Loucy (cell line): Measurements from ENCODE around the gene DSC3.
"Not testable (repeated sequence)": the region's sequence is repeated elsewhere in the genome, so short reads cannot be mapped to it uniquely, and the experiment has no call there.

Source experiments
- H2AFZ ChIP-seq: fragments of 200-600 bp; sonication (generic); 2 replicates; pipeline ENCODE4 v1.6.0; 2016; ENCODE audit warnings: antibody characterized with exemption, mild to moderate bottlenecking, low read length, moderate library complexity
- H3F3A ChIP-seq: fragments of 200-600 bp; 2 replicates; pipeline ENCODE4 v1.6.0; 2016; ENCODE audit warnings: antibody characterized with exemption, low read depth, mild to moderate bottlenecking
- H3K27me3 ChIP-seq: fragments of 200-600 bp; sonication (generic); 2 replicates; pipeline ENCODE4 v1.6.1; 2014; ENCODE audit warnings: low read length, mild to moderate bottlenecking; ENCODE audit not compliant: insufficient read depth, poor library complexity, severe bottlenecking
- H3K36me3 ChIP-seq: fragments of 200-600 bp; sonication (generic); 2 replicates; pipeline ENCODE4 v1.6.1; 2016; ENCODE audit warnings: low read length; ENCODE audit not compliant: insufficient read depth
- H3K4me1 ChIP-seq: fragments of 200-600 bp; sonication (generic); 2 replicates; pipeline ENCODE4 v1.5.1; 2014; ENCODE audit warnings: low read length, mild to moderate bottlenecking; ENCODE audit not compliant: insufficient read depth, poor library complexity, severe bottlenecking
- H3K4me2 ChIP-seq: fragments of 200-600 bp; sonication (generic); 2 replicates; pipeline ENCODE4 v1.6.0; 2014; ENCODE audit warnings: antibody characterized with exemption, low read length, low read depth, mild to moderate bottlenecking; ENCODE audit not compliant: poor library complexity, severe bottlenecking
- H3K4me3 ChIP-seq: fragments of 200-600 bp; sonication (generic); 2 replicates; pipeline ENCODE4 v1.5.1; 2014; ENCODE audit warnings: low read length, mild to moderate bottlenecking, mixed read lengths; ENCODE audit not compliant: poor library complexity, severe bottlenecking
- H3K79me2 ChIP-seq: fragments of 200-600 bp; sonication (generic); 2 replicates; pipeline ENCODE4 v1.6.1; 2014; ENCODE audit warnings: low read length; ENCODE audit not compliant: insufficient read depth
- H3K9ac ChIP-seq: fragments of 200-600 bp; sonication (generic); 2 replicates; pipeline ENCODE4 v1.6.0; 2014; ENCODE audit warnings: mild to moderate bottlenecking, low read depth, low read length, moderate library complexity; ENCODE audit not compliant: poor library complexity, severe bottlenecking
- H3K9me2 ChIP-seq: fragments of 200-600 bp; sonication (generic); replicated peaks from 2 replicates; pipeline ENCODE4 v1.6.1; 2016; ENCODE audit warnings: low read depth, low read length, mixed read lengths
- H3K9me3 ChIP-seq: fragments of 200-600 bp; sonication (generic); 2 replicates; pipeline ENCODE4 v1.6.1; 2014; ENCODE audit warnings: mild to moderate bottlenecking, antibody characterized with exemption, low read length, low read depth; ENCODE audit not compliant: insufficient read depth
- H4K20me1 ChIP-seq: fragments of 200-600 bp; sonication (generic); 2 replicates; pipeline ENCODE4 v1.6.0; 2014; ENCODE audit warnings: antibody characterized with exemption, low read length, mild to moderate bottlenecking; ENCODE audit not compliant: insufficient read depth, poor library complexity, severe bottlenecking
- CTCF ChIP-seq: fragments of 200-600 bp; sonication (generic); conservative IDR thresholded peaks from 2 replicates; pipeline ENCODE4 v1.5.1; 2014; ENCODE audit warnings: mild to moderate bottlenecking, antibody characterized with exemption, low read length
- EZH2phosphoT487 ChIP-seq: fragments of 200-600 bp; IDR thresholded peaks from 2 replicates; pipeline ENCODE4 v1.6.1; 2018; ENCODE audit warnings: antibody characterized with exemption, mild to moderate bottlenecking, moderate library complexity, borderline replicate concordance

DSC3 gene

GRCh38 chr18:31030574-31031278, 11.8 kb downstream of the DSC3 start:
- H3K4me2 ChIP-seq = no peak overlapping the region
- no peaks in the 10 kb centered on the region for H3K4me1 ChIP-seq
- no peaks in the 10 kb centered on the region for H3F3A ChIP-seq
- no peaks in the 10 kb centered on the region for H3K36me3 ChIP-seq
- H3K9me3 ChIP-seq = no peaks in the 10 kb centered on the region
- no peaks in the 10 kb centered on the region for H4K20me1 ChIP-seq
- no peaks in the 10 kb centered on the region for H3K27me3 ChIP-seq
- no peaks in the 10 kb centered on the region for H3K9me2 ChIP-seq
- no peak overlapping the region for H2AFZ ChIP-seq
- H3K4me3 ChIP-seq = no peak overlapping the region
- no peak for TF ChIP-seq CTCF
- TF ChIP-seq EZH2phosphoT487 = no peak
- H3K79me2 ChIP-seq = no peaks in the 10 kb centered on the region
- H3K9ac ChIP-seq = no peak overlapping the region

DNA sequence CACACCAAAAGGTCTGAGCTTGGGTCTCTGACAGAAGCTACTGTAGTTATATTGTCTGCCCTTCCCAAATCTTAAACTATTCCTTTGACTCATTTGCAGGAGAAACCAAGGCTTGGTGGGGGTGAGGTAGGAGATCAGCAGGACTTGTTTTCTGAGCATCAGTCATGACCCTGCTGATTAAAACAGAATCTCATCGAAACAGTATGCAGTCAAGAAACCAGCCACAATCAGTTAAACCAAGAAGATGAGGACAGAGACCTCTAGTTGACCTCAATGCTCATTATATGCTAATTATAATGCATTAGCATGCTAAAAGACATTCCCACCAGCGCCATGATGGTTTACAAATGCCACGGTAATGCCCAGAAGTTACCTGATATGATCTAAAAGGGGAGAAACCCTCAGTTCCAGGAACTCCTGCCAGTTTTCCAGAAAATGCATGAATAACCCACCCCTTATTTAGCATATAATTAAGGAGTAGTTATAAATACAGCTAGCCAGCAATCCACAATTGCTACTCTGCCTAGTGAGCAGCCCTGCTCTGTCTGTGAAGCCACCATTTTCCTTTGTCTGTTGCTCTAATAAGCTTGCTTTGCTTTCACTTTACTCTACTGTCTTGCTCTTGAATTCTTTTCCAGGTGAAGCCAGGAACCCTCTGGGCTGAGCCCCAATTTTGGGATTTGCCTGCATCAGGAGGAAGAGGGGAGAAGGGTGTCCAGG, 26.7 kb downstream of the DSC3 start:
- H3F3A ChIP-seq = no peaks in the 10 kb centered on the region
- no peaks in the 10 kb centered on the region for H3K4me1 ChIP-seq
- H3K9ac ChIP-seq = no peak overlapping the region
- H3K79me2 ChIP-seq = no peaks in the 10 kb centered on the region
- H3K9me3 ChIP-seq = no peaks in the 10 kb centered on the region
- H3K27me3 ChIP-seq = no peaks in the 10 kb centered on the region
- H3K36me3 ChIP-seq = no peaks in the 10 kb centered on the region
- TF ChIP-seq CTCF (no peak), EZH2phosphoT487 (no peak)
- no peak overlapping the region for H2AFZ ChIP-seq
- H3K4me2 ChIP-seq = no peak overlapping the region
- no peaks in the 10 kb centered on the region for H3K9me2 ChIP-seq
- H4K20me1 ChIP-seq = no peaks in the 10 kb centered on the region
- no peak overlapping the region for H3K4me3 ChIP-seq

GRCh38 chr18:31011455-31011854, 31.1 kb downstream of the DSC3 start:
- not testable (repeated sequence) for H4K20me1 ChIP-seq, H3K4me3 ChIP-seq, H3K36me3 ChIP-seq, H2AFZ ChIP-seq, H3K9me2 ChIP-seq, H3K27me3 ChIP-seq, H3K4me2 ChIP-seq, H3K9me3 ChIP-seq, H3F3A ChIP-seq, H3K79me2 ChIP-seq, H3K9ac ChIP-seq, H3K4me1 ChIP-seq

DNA sequence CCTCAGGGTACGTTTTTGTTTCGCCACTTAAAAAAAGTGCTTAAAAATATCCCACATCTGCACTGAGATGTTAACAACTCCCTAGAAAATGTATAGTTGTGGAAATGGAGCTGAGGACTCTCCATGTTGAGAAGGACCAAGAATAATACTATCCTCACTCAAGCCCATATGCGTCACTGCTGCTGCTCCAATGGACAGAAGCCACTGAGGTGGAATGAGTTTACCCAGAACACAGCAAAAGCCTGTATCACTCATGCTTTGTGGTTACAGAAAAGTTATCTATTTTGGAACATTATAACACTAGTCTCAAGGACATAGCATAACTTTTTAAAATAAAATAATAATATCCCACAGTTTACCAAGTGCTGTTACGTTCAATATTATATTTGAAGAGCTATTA, 31.9 kb downstream of the DSC3 start:
- Histone ChIP-seq H3K4me3 (no peak overlapping the region), H3K9ac (no peak overlapping the region), H3K27me3 (no peaks in the 10 kb centered on the region), H3K9me2 (no peaks in the 10 kb centered on the region), H3F3A (no peaks in the 10 kb centered on the region), H3K36me3 (no peaks in the 10 kb centered on the region), H3K4me2 (no peak overlapping the region), H4K20me1 (no peaks in the 10 kb centered on the region), H2AFZ (no peak overlapping the region), H3K9me3 (no peaks in the 10 kb centered on the region), H3K4me1 (no peaks in the 10 kb centered on the region), H3K79me2 (no peaks in the 10 kb centered on the region)
- TF ChIP-seq EZH2phosphoT487 (no peak), CTCF (no peak)
